PFSK-1 (cell line): ENCODE measurements around the gene MYH14. TPM values are rescaled to one million over a fixed set of nuclear protein-coding genes. Genes with fewer than 3 reads are reported as not detected.

Source experiments
- FOXP2 ChIP-seq: optimal IDR thresholded peaks from 2 replicates; pipeline ENCODE3; 2011; ENCODE audit warnings: borderline replicate concordance, control low read depth, inconsistent platforms; ENCODE audit not compliant: insufficient read depth; ENCODE audit errors: extremely low read length, extremely low read depth
- POLR2AphosphoS5 ChIP-seq: IDR thresholded peaks from 2 replicates; pipeline ENCODE4 v1.6.1; 2012; ENCODE audit warnings: low read depth, mild to moderate bottlenecking, control low read depth, low read length, moderate library complexity
- REST ChIP-seq, 2 experiments: IDR thresholded peaks; 2 replicates each; pipeline versions ENCODE4 v1.6.1 to v1.8.0; 2011 to 2012; ENCODE audit warnings: low read depth in 2 of 2, low read length in 2 of 2, control low read depth in 1 of 2, inconsistent platforms in 1 of 2, mild to moderate bottlenecking in 1 of 2, moderate library complexity in 1 of 2; ENCODE audit not compliant: insufficient read depth in 1 of 2
- SIN3A ChIP-seq: IDR thresholded peaks from 2 replicates; pipeline ENCODE4 v1.6.1; 2012; ENCODE audit warnings: mild to moderate bottlenecking, low read length, moderate library complexity, borderline replicate concordance; ENCODE audit not compliant: insufficient read depth
- TAF1 ChIP-seq: IDR thresholded peaks from 2 replicates; pipeline ENCODE4 v1.6.1; 2012; ENCODE audit warnings: low read length, control low read depth, borderline replicate concordance; ENCODE audit not compliant: insufficient read depth
- polyA plus RNA-seq: library from polyadenylated mRNA; unstranded; fragments of >200 nt; gene quantifications from one replicate; pipeline ENCODE4 v1.2.1, GENCODE V29; 2012; ENCODE audit warnings: low read depth, missing spikeins; ENCODE audit not compliant: insufficient read length

MYH14 gene
- 0.24 TPM for polyA plus RNA-seq

- TF ChIP-seq POLR2AphosphoS5, result no peak
- TF ChIP-seq SIN3A, result no peak
- TF ChIP-seq REST (IDR thresholded peaks at IDR 0.05; ENCODE audit: insufficient read depth in 1 of 2, low read depth in 2 of 2, low read length in 2 of 2), result no peak
- no peak for TF ChIP-seq TAF1
- no peak for TF ChIP-seq FOXP2
Observed at GRCh38 chr19:50203281-50204080, at the start of gene MYH14. Gene MYH14, plus strand, starts transcription at chr19:50203622. Its CDS starts 6,744 bp downstream, at chr19:50210366.

DNA sequence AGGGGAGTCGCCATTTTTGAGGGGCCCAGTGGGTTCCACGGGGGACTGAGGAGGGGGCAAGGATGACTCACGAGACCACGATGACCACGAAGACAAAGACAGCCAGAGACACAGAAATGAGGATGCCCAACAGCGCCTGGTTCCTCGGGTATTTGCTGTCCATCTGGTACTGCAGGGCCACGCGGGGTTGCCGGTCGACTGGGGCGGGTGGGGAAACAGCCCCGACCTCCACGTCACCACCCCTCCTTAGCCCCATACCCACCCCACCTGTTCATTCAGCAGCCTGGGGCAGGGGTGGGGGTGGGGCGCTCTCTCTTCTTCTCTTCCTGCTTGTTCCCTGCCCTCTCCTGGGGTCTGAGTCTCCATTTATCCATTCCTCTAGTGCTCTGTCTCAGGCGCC lies 48.9 kb upstream of the MYH14 start:
- TF ChIP-seq FOXP2, result no peak
- no peak for TF ChIP-seq REST (IDR thresholded peaks at IDR 0.05; ENCODE audit: insufficient read depth in 1 of 2, low read depth in 2 of 2, low read length in 2 of 2)
- no peak for TF ChIP-seq TAF1
- TF ChIP-seq SIN3A, result no peak

DNA sequence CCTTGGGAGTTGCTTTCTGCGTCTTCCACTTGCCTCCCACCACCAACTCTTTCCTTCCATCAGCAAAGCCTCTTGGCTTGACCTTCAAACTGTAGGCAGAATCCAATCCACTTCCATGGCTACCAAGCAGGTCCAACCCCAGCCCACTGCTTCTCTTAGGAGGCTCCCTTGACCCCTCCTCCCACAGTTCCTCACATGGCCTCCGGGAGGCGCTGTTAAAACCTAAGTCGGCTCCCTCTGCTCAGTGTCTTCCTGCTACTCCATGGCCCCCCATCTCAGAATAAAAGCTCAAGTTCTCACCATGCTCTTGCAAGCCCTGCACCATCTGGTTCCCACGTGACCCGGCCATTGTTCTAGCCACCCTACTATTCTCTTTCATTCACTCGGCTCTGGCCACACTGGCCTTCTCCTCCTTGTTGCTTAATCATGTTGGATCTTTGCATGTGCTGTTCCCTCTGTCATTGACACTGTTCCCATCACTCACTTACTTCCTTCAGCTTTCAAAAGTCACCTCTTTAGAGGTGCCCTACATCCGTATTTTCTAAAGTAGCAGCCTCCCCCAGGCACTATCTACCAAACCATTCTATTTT lies 47.8 kb upstream of the MYH14 start:
- TF ChIP-seq SIN3A (no peak), REST (IDR thresholded peaks at IDR 0.05; ENCODE audit: insufficient read depth in 1 of 2, low read depth in 2 of 2, low read length in 2 of 2) (no peak), FOXP2 (no peak), TAF1 (no peak)

DNA sequence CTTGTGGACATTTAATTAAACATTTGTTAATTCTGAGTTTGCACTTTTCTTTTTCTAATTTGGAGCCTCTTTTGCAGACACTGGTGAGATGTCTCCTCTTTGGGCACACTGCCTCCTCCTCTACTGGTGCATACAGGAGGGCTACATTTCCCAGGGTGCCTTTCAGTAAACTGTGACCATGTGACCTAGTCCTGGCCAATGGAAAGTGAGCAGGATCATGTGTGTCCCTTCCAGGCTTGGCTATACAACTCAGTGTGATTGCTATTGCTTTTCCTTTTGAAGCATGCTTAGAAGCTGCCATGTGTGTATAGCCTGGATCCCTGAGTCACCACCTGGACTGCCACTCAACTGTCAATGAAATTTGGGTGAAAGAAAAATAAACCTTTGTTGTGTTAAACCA lies 44.8 kb upstream of the MYH14 start:
- no peak for TF ChIP-seq TAF1
- no peak for TF ChIP-seq POLR2AphosphoS5
- no peak for TF ChIP-seq FOXP2
- TF ChIP-seq SIN3A, result no peak
- TF ChIP-seq REST (IDR thresholded peaks at IDR 0.05; ENCODE audit: insufficient read depth in 1 of 2, low read depth in 2 of 2, low read length in 2 of 2), result no peak

- TF ChIP-seq SIN3A (no peak), FOXP2 (no peak), POLR2AphosphoS5 (no peak), TAF1 (no peak), REST (IDR thresholded peaks at IDR 0.05; ENCODE audit: insufficient read depth in 1 of 2, low read depth in 2 of 2, low read length in 2 of 2) (no peak)
Observed at GRCh38 chr19:50159078-50159477, 44.3 kb upstream of the MYH14 start.
